Ovary (tissue), 9 donors: Measurements from ENCODE around the gene OR2V2. TPM values are rescaled to one million over a fixed set of nuclear protein-coding genes. Genes with fewer than 3 reads are reported as not detected.

Experiments
- DNase-seq, 5 donors: peaks; one replicate each; pipeline ENCODE4 v3.0.0-alpha.2; 2019 to 2020
- H3K27ac ChIP-seq, 2 donors: fragments of 200-600 bp; one replicate each; pipeline versions ENCODE4 v1.5.1 to v1.8.0; 2019 to 2022
- H3K27me3 ChIP-seq: fragments of 200-600 bp; one replicate; pipeline ENCODE4 v1.8.0; 2022
- H3K36me3 ChIP-seq: fragments of 200-600 bp; sonication (generic); one replicate; pipeline ENCODE4 v1.5.1; 2019
- H3K4me1 ChIP-seq: one replicate; pipeline ENCODE4 v1.8.1; 2013; ENCODE audit warnings: mild to moderate bottlenecking, moderate library complexity; ENCODE audit not compliant: insufficient read depth
- H3K4me3 ChIP-seq: fragments of 200-600 bp; sonication (generic); one replicate; pipeline ENCODE4 v1.5.1; 2017
- H3K9me3 ChIP-seq, 2 donors: fragments of 200-600 bp in 1 of 2; sonication (generic) in 1 of 2; one replicate each; pipeline versions ENCODE4 v1.5.1 to v1.8.1; 2013 to 2019; ENCODE audit warnings: mild to moderate bottlenecking in 1 of 2, moderate library complexity in 1 of 2
- CTCF ChIP-seq, 3 donors: fragments of 450-650 bp in 2 of 3; fragments of 200-600 bp in 1 of 3; IDR thresholded peaks; one replicate each; pipeline versions ENCODE4 v1.5.1 to v1.8.0; 2016 to 2022; ENCODE audit warnings: antibody characterized with exemption in 3 of 3, mild to moderate bottlenecking in 1 of 3
- EP300 ChIP-seq: sonication (generic); formaldehyde crosslinking; IDR thresholded peaks from one replicate; pipeline ENCODE4 v1.6.1; 2017; ENCODE audit warnings: antibody characterized with exemption
- POLR2A ChIP-seq: fragments of 450-650 bp; IDR thresholded peaks from one replicate; pipeline ENCODE4 v1.6.1; 2017; ENCODE audit warnings: antibody characterized with exemption, mild to moderate bottlenecking, moderate library complexity
- WGBS, 3 donors: extraction: QIAGEN DNeasy Blood & Tissue Kit in 1 of 3; methylation state at CpG; one replicate each; pipeline versions ENCODE4 v1.1.5 to v1.1.7; 2013 to 2017; 5-methylcytosine and 5-hydroxymethylcytosine counted together
- intact Hi-C, 4 donors: fragments of 100-400 bp; cut with DNase I; formaldehyde crosslinking; loops; one replicate each; pipeline versions ENCODE4 v1.11.0 to v1.15.1; 2022 to 2023
- polyA plus RNA-seq, 2 donors: library from polyadenylated mRNA; stranded (reverse); fragments of 200-250 nt in 1 of 2; fragments of 350-450 nt in 1 of 2; fragmentation: Illumina TruSeq in 1 of 2; extraction: RNeasy Lipid Tissue Mini Kit (QIAGEN cat#74804) in 1 of 2; gene quantifications; one replicate each; pipeline ENCODE4 v1.2.3, GENCODE V29; 2013 to 2014
- total RNA-seq, 7 donors: library from RNA; depleted of rRNA in 2 of 7; stranded (reverse); fragments of >200 nt in 2 of 7; fragmentation: NEBNext Ultra II Directional in 3 of 7; extraction: Animal tissue kit (Norgen Biotek cat#: 25700) in 3 of 7; gene quantifications; one replicate each; pipeline versions ENCODE4 v1.1.0 to v1.2.4, GENCODE V29; 2016 to 2023
- donor health status: DM: no; HTN: no; CAD: no; lungs with moderate emphysema.
- donor health status: DM: no; HTN: no; CAD: no.
- donor health status: Bipolar disorder and iron deficiency.
- donor health status: DM: yes; HTN: yes; CAD: no.
- donor health status: DM: no; HTN: no; CAD: no.
- donor health status: DM: yes; HTN: yes; CAD: no.

Gene OR2V2
- total and polyA plus RNA-seq, 9 donors, result 0.80 TPM; not detected in 8

GRCh38 chr5:181151146-181151545 is 3.8 kb downstream of the OR2V2 start:
- H3K9me3 ChIP-seq, result no peaks in the 10 kb centered on the region
- no peaks in the 10 kb centered on the region for H3K36me3 ChIP-seq
- 15 to 18% (median 18%) methylated on average over 9 of the region's 9 CpGs for WGBS, 3 donors
- no peak overlapping the region for H3K27ac ChIP-seq
- no peak for TF ChIP-seq POLR2A
- TF ChIP-seq EP300, result no peak
- TF ChIP-seq CTCF (IDR thresholded peaks at IDR 0.05), result no peak
- intact Hi-C loops, result loop anchor here in 1 of 4 donors (10.0 kb wide), 1 partner anchor 366 kb away; no protein-coding TSS in a partner anchor
- H3K27me3 ChIP-seq, result no peaks in the 10 kb centered on the region
- no peak for DNase-seq
- H3K4me3 ChIP-seq, result no peak overlapping the region
- no peaks in the 10 kb centered on the region for H3K4me1 ChIP-seq

GRCh38 chr5:181152406-181152805 is 5.0 kb downstream of the OR2V2 start:
- Histone ChIP-seq H3K27ac (no peak overlapping the region), H3K4me1 (no peaks in the 10 kb centered on the region), H3K4me3 (no peak overlapping the region), H3K36me3 (no peaks in the 10 kb centered on the region), H3K9me3 (no peaks in the 10 kb centered on the region), H3K27me3 (no peaks in the 10 kb centered on the region)
- WGBS, 3 donors, result 79 to 85% (median 80%) methylated on average over 9 of the region's 9 CpGs
- TF ChIP-seq CTCF (IDR thresholded peaks at IDR 0.05) (no peak), EP300 (no peak), POLR2A (no peak)
- no peak for DNase-seq
- intact Hi-C loops, result loop anchor here in 1 of 4 donors (10.0 kb wide), 1 partner anchor 368 kb away; no protein-coding TSS in a partner anchor

DNA sequence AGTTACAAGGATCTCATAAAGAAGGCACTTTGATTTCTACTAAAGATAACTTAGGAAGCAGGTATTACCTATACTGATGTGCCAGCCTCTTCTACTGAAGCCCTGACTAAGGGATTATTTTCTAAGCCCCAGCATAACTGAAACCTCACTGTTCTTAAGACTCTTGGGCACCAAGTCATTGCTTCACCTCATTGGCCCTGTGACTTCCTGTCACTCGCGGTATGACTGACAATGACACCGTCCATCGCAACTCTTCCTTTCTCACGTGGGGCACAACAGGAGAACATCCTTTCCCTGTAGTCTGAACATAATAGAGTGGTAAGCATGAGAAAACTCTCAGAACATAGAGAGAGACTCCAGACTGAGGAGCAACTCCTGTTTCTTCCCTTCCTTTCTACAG is 6.4 kb downstream of the OR2V2 start:
- H3K4me3 ChIP-seq, result no peak overlapping the region
- no peaks in the 10 kb centered on the region for H3K9me3 ChIP-seq
- H3K27ac ChIP-seq, result no peak overlapping the region
- TF ChIP-seq EP300 (no peak), POLR2A (no peak), CTCF (IDR thresholded peaks at IDR 0.05) (no peak)
- intact Hi-C loops, result loop anchor here in 1 of 4 donors (10.0 kb wide), 1 partner anchor 369 kb away; no protein-coding TSS in a partner anchor
- H3K4me1 ChIP-seq, result no peaks in the 10 kb centered on the region
- H3K27me3 ChIP-seq, result no peaks in the 10 kb centered on the region
- no peak for DNase-seq
- no peaks in the 10 kb centered on the region for H3K36me3 ChIP-seq
- 69 to 86% (median 73%) methylated on average over 5 of the region's 5 CpGs for WGBS, 3 donors

DNA sequence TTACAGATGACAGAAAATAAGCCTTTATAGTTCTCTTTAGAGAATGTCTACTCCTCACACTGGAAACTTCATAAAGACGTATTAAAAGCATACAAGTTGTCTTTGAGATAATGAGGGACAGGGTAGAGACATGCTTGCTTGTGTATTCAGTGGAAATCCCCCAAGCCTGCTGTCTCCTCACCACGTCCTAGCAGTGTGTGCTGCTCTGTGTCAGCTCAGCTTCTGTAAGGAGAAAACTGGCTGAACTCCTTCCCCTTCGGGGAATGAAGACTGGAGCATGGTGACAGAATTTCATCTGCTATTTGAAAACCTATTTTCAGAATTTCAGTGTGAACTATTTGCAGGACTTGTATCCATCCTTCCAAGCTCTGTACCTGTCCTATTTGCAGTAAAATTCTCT is 9.4 kb downstream of the OR2V2 start:
- TF ChIP-seq POLR2A, result no peak
- TF ChIP-seq EP300, result no peak
- no peak for TF ChIP-seq CTCF (IDR thresholded peaks at IDR 0.05)
- Histone ChIP-seq H3K9me3 (no peaks in the 10 kb centered on the region), H3K36me3 (no peaks in the 10 kb centered on the region), H3K27me3 (no peaks in the 10 kb centered on the region), H3K4me3 (no peak overlapping the region), H3K4me1 (peaks cover 4% of the 10 kb centered on the region), H3K27ac (no peak overlapping the region)
- 36 to 40% (median 39%) methylated on average over 3 of the region's 3 CpGs for WGBS, 3 donors
- intact Hi-C loops, result loop anchor here in 2 of 4 donors (5.0 to 10.0 kb wide), 2 partner anchors 372 to 374 kb away; no protein-coding TSS in a partner anchor
- no peak for DNase-seq
